HEK293T (cell line): ENCODE measurements around the gene PCNX3.

Experiments
- CTCF ChIA-PET: fragments of 350-600 bp; formaldehyde crosslinking; extraction: SDS; loops from one replicate; lab custom pipeline; 2021; ENCODE audit warnings: antibody characterized with exemption, inconsistent platforms; lab: Yijun Ruan, JAX
- POLR2A ChIA-PET: fragments of 350-600 bp; formaldehyde crosslinking; extraction: SDS; loops from one replicate; lab custom pipeline; 2020; ENCODE audit warnings: antibody characterized with exemption, inconsistent platforms; lab: Yijun Ruan, JAX
- DNase-seq: peaks from one replicate; pipeline ENCODE4 v3.0.0; 2012; ENCODE audit warnings: mixed read lengths; ENCODE audit errors: extremely low spot score
- ARNT ChIP-seq: fragments of 450-650 bp; IDR thresholded peaks from 2 replicates; pipeline ENCODE4 v1.6.1; 2017; ENCODE audit warnings: mild to moderate bottlenecking
- BHLHE40 ChIP-seq: fragments of 450-650 bp; IDR thresholded peaks from 2 replicates; pipeline ENCODE4 v1.6.1; 2016; ENCODE audit warnings: mild to moderate bottlenecking, moderate library complexity, borderline replicate concordance
- CTBP1 ChIP-seq: fragments of 450-650 bp; IDR thresholded peaks from 2 replicates; pipeline ENCODE4 v1.6.1; 2016; ENCODE audit warnings: borderline replicate concordance
- ELF4 ChIP-seq: fragments of 450-650 bp; IDR thresholded peaks from 2 replicates; pipeline ENCODE4 v1.6.1; 2017; ENCODE audit warnings: antibody characterized with exemption
- FOXA1 ChIP-seq: fragments of 450-650 bp; IDR thresholded peaks from 2 replicates; pipeline ENCODE4 v1.6.1; 2016; ENCODE audit warnings: mild to moderate bottlenecking
- FOXK2 ChIP-seq: fragments of 450-650 bp; IDR thresholded peaks from 2 replicates; pipeline ENCODE4 v1.6.1; 2016; ENCODE audit warnings: mild to moderate bottlenecking
- FOXM1 ChIP-seq: fragments of 450-650 bp; IDR thresholded peaks from 2 replicates; pipeline ENCODE4 v1.6.1; 2017; ENCODE audit warnings: mild to moderate bottlenecking, borderline replicate concordance
- HDGF ChIP-seq: fragments of 450-650 bp; IDR thresholded peaks from 2 replicates; pipeline ENCODE4 v1.6.1; 2017; ENCODE audit warnings: antibody characterized with exemption, borderline replicate concordance
- L3MBTL2 ChIP-seq: fragments of 450-650 bp; conservative IDR thresholded peaks from 2 replicates; pipeline ENCODE4 v1.6.1; 2016; ENCODE audit warnings: mild to moderate bottlenecking
- LEF1 ChIP-seq: fragments of 450-650 bp; IDR thresholded peaks from 2 replicates; pipeline ENCODE4 v1.6.1; 2017; ENCODE audit warnings: mild to moderate bottlenecking, borderline replicate concordance
- NFRKB ChIP-seq: fragments of 450-650 bp; IDR thresholded peaks from 2 replicates; pipeline ENCODE4 v1.6.1; 2016; ENCODE audit warnings: mild to moderate bottlenecking, moderate library complexity
- SP1 ChIP-seq: fragments of 450-650 bp; IDR thresholded peaks from 2 replicates; pipeline ENCODE4 v1.6.1; 2017
- SUZ12 ChIP-seq: fragments of 450-650 bp; IDR thresholded peaks from 2 replicates; pipeline ENCODE4 v1.6.1; 2016; ENCODE audit warnings: mild to moderate bottlenecking
- TARDBP ChIP-seq: fragments of 450-650 bp; IDR thresholded peaks from 2 replicates; pipeline ENCODE4 v1.6.1; 2016
- ZNF384 ChIP-seq: fragments of 450-650 bp; IDR thresholded peaks from 2 replicates; pipeline ENCODE4 v1.6.1; 2016
- TF ChIP-seq, protein P1 (sequence below): fragments of 450-650 bp; IDR thresholded peaks from 2 replicates; pipeline ENCODE4 v1.6.1; 2016

PCNX3 gene

DNA sequence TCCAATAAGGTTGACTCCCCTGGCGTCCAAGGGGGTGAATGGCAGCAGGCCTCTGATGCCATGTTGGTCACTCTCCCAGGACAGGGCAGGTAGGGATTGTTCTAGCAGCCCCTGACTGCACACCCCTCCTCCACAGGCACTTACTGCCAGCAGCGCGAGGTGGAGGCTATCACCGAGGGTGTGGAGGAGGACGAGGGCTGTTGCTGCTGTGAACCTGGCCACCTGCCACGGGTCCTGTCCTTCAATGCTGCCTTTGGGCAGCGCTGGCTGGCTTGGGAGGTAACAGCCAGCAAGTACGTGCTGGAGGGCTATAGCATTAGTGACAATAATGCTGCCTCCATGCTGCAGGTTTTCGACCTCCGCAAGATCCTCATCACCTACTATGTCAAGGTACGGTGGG is 14.6 kb downstream of the PCNX3 start:
- TF ChIP-seq BHLHE40 (no peak), HDGF (no peak), TARDBP (no peak), SUZ12 (no peak), ELF4 (no peak), CTBP1 (no peak), ARNT (no peak)
- DNase-seq: no peak
- ChIA-PET POLR2A (no interaction called here), CTCF (no interaction called here)

DNA sequence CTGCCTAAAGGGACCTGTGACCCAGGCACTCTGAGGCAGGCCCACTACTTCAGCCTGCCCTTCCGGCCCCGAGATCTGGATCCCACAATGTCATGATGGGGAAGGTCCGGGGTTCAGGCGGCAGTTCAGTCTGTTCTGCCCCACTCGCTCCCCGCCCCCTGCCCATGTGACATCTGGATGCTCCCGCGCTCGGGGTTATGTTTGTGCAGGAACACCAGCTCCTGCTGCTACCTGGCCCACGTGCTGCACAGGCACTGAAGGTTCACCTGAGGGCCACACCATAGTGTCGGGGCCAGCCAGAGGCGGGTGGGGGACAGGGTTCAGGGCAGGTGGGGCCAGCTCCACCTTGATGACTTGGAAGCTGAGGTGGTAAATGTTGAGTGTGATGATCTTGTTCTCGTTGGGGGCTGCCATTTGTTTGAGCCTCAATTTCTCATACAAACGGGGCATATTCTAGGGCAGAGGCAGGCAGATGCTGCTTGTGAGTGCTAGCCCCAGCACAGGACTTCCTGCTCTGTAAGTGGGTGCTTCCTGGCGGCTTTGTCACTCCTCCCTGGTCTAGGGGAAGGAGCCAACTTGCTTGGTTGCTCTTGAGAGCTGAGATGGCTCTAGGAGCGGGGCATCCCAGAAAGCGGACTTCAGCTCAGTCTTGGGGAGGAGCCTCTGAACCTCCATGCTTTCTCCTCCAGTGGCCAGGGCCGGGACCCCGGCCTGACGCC is 18.0 kb downstream of the PCNX3 start:
- TF ChIP-seq SP1: no peak
- no peak for TF ChIP-seq L3MBTL2
- no peak for TF ChIP-seq FOXA1
- no peak for DNase-seq
- POLR2A ChIA-PET: interaction anchor here (1.0 to 2.3 kb wide), 3 partner anchors 16 to 20 kb away, joined by 4 to 8 read pairs (median 6); partner anchors contain the start of gene PCNX3
- CTCF ChIA-PET: no interaction called here

DNA sequence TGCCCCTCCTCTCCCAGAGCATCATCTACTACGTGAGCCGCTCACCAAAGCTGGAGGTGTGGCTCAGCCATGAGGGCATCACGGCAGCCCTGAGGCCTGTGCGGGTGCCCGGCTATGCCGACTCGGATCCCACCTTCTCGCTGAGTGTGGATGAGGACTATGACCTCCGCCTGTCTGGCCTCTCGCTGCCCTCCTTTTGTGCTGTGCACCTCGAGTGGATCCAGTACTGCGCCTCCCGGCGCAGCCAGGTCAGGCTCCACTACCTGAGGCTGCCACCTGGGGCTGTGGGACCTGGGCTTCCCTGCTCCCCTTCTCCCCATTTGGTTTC is 18.5 kb downstream of the PCNX3 start:
- DNase-seq: no peak
- CTCF ChIA-PET: no interaction called here
- POLR2A ChIA-PET: no interaction called here
- TF ChIP-seq LEF1: no peak
- TF ChIP-seq TARDBP: no peak
- no peak for TF ChIP-seq BHLHE40

DNA sequence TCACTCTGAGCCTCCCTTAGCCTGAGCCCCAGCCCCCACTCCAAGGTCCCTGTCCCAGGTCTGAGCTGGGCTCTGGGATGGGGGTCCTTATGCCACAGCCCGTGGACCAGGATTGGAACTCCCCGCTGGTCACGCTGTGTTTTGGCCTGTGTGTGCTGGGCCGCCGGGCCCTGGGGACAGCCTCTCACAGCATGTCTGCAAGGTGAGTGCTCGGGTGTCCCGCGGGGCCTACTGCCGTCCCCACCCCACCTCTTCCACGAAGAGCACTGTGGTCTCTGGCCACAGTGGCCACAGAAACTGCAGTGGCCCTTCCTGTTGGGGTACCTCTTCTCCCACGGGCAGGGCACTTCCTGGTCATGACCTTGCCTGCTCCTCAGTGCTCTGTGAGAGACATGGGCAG is 18.9 kb downstream of the PCNX3 start:
- CTCF ChIA-PET: no interaction called here

DNA sequence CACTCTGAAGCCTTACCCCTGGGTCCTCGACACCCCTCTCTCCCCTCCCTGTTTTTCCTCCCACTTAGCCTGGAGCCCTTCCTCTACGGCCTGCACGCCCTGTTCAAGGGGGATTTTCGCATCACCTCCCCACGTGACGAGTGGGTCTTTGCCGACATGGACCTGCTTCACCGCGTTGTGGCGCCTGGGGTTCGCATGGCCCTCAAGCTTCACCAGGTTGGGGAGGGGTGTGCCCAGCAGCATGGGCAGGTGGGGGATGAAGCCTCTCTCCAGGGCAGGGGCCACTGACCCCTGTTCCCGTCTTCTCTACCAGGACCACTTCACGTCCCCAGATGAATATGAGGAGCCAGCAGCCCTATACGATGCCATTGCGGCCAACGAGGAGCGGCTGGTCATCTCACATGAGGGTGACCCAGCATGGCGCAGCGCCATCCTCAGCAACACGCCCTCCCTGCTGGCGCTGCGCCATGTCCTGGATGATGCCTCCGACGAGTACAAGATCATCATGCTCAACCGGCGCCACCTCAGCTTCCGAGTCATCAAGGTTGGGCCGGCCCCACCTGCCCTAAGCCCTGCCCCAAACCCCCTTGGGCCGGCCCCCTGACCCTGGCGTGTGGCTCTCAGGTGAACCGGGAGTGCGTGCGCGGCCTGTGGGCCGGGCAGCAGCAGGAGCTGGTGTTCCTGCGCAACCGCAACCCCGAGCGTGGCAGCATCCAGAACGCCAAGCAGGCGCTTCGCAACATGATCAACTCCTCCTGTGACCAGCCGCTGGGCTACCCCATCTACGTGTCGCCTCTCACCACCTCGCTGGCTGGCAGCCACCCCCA is 19.5 kb downstream of the PCNX3 start:
- ChIA-PET CTCF (no interaction called here), POLR2A (no interaction called here)
- TF ChIP-seq SUZ12: no peak
- no peak for TF ChIP-seq FOXK2
- no peak for DNase-seq

More for the DNA sequence above, 18.9 kb downstream of the PCNX3 start:
- DNase-seq: no peak
- no peak for TF ChIP-seq FOXM1
- no peak for TF ChIP-seq BHLHE40
- TF ChIP-seq SP1: no peak
- TF ChIP-seq, protein P1, sequence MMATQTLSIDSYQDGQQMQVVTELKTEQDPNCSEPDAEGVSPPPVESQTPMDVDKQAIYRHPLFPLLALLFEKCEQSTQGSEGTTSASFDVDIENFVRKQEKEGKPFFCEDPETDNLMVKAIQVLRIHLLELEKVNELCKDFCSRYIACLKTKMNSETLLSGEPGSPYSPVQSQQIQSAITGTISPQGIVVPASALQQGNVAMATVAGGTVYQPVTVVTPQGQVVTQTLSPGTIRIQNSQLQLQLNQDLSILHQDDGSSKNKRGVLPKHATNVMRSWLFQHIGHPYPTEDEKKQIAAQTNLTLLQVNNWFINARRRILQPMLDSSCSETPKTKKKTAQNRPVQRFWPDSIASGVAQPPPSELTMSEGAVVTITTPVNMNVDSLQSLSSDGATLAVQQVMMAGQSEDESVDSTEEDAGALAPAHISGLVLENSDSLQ: no peak
- TF ChIP-seq NFRKB: no peak
- TF ChIP-seq LEF1: no peak
- no peak for TF ChIP-seq ELF4
- TF ChIP-seq TARDBP: no peak
- TF ChIP-seq FOXK2: no peak
- TF ChIP-seq HDGF: no peak
- TF ChIP-seq FOXA1: no peak
- no peak for TF ChIP-seq SUZ12
- TF ChIP-seq CTBP1: no peak
- TF ChIP-seq ARNT: no peak
- TF ChIP-seq ZNF384: no peak
- POLR2A ChIA-PET: no interaction called here

DNA sequence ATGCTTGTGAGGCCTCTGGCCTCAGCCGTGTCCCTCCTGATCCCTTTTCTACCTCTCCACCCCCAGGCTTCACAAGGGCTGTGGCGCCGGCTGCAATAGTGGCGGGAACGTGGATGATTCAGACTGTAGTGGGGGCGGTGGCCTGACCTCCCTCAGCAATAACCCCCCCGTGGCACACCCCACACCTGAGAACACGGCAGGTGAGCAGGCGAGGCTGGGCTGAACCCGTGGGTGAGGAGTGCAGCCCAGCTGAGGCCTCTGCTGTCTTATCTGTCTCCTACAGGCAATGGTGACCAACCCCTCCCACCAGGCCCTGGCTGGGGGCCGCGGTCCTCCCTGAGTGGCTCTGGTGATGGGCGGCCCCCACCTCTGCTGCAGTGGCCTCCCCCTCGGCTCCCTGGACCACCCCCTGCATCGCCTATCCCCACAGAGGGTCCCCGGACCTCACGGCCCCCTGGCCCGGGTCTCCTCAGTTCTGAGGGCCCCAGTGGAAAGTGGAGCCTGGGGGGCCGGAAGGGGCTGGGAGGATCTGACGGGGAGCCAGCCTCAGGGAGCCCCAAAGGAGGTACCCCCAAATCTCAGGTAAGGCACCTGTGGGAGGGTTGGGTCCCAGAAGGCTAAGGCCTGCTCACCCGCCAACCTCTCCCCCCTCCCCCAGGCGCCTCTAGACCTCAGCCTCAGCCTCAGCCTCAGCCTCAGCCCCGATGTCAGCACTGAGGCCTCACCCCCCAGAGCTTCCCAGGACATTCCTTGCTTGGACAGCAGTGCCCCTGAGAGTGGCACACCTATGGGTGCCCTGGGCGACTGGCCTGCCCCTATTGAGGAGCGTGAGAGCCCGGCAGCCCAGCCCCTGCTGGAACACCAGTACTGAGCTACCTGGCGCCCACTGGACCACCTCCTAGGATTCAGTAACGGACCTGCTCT is 20.8 kb downstream of the PCNX3 start:
- ChIA-PET POLR2A (no interaction called here), CTCF (no interaction called here)
- DNase-seq: no peak
- TF ChIP-seq, protein P1: no peak
- TF ChIP-seq ZNF384 (no peak), NFRKB (no peak), HDGF (no peak), FOXA1 (no peak), TARDBP (no peak), FOXK2 (no peak)

DNA sequence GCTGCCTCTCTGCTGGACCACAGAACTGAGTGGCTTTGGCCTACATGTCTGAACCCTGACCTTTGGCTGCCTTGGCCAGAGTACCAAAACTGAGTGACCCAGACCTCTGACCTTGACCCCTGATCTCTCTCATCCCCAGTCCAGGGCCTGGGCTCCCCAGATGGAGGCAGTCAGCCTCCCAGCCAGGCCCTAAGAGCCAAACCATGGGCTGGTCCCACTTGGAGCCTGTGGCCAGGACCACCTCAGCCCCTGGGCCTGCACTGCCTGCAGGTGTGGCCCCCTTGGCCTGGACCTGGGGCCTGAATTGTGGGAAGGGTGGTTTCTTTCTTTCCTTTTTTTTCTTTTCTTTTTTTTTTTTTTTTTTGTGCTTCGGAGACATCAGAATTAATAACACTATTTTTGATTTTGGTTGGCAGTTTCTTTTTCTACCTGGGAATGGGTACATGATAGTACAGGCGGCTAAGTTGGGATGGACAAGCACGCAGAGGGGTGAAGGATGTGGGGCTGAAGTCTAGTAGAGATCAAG is 21.5 kb downstream of the PCNX3 start:
- TF ChIP-seq LEF1 (no peak), L3MBTL2 (no peak), NFRKB (no peak), CTBP1 (no peak), HDGF (no peak), FOXK2 (no peak), SUZ12 (no peak), FOXA1 (no peak), ZNF384 (no peak), ARNT (no peak), BHLHE40 (no peak), ELF4 (no peak)
- TF ChIP-seq, protein P1: no peak
- no peak for DNase-seq
- POLR2A ChIA-PET: interaction anchor here (0.6 to 2.0 kb wide), 17 partner anchors 8 to 351 kb away, joined by 3 to 15 read pairs (median 4); partner anchors contain the start of genes KAT5, MALAT1, MAP3K11 and MUS81
- CTCF ChIA-PET: interaction anchor here (0.8 to 1.3 kb wide), 2 partner anchors 11 to 74 kb away, joined by 4 read pairs; partner anchors contain the start of gene KAT5
